K562 (cell line): ENCODE results near the gene TBX10. TPM values are rescaled to one million over a fixed set of nuclear protein-coding genes. Genes with fewer than 3 reads are reported as not detected.

Source experiments
- ATAC-seq: fragments of 200-7000 bp; cut with Tn5 transposase; 3 replicates; pipeline ENCODE4 v1.9.1; 2020; ENCODE audit warnings: moderate library complexity
- BruUV-seq: library from RNA; stranded (reverse); fragments of 400-500 nt; replicated peaks from 2 replicates; lab custom pipeline; 2021; lab: Mats Ljungman, UMichigan
- CTCF ChIA-PET: fragments of 300-600 bp; formaldehyde crosslinking; extraction: SDS; loops from one replicate; lab custom pipeline; 2021; ENCODE audit warnings: low intra/inter-chr PET ratio; lab: Yijun Ruan, JAX
- POLR2A ChIA-PET: fragments of 300-600, 350-650 bp; sonication (Branson Sonifier 250); formaldehyde crosslinking; extraction: SDS; loops from one replicate; lab custom pipeline; 2021; ENCODE audit warnings: antibody characterized with exemption, inconsistent platforms; lab: Yijun Ruan, JAX
- DNase-seq, 4 experiments: peaks; one replicate each; pipeline versions ENCODE4 v3.0.0 to v3.0.0-alpha.2; 2011 to 2018; ENCODE audit warnings: low spot score in 3 of 4, mixed read lengths in 3 of 4; ENCODE audit errors: extremely low read depth in 1 of 4
- FAIRE-seq: peaks from 2 replicates; lab custom pipeline; 2011; peaks lifted over from hg19 to GRCh38; lab: Jason Lieb, UNC
- H2AFZ ChIP-seq: 2 replicates; pipeline ENCODE4 v1.6.0; 2011; ENCODE audit warnings: low read depth, low read length, control low read depth, inconsistent platforms
- H3K27ac ChIP-seq: fragments of 200-600 bp; 3 replicates; pipeline ENCODE4 v1.8.0; 2011; ENCODE audit warnings: low read depth, mild to moderate bottlenecking, control low read depth, inconsistent platforms, low read length, moderate library complexity, mixed read lengths; ENCODE audit errors: extremely low read depth
- H3K27me3 ChIP-seq, 2 experiments: fragments of 300-600 bp in 1 of 2; 2 replicates in 1 of 2; 3 replicates in 1 of 2; pipeline versions ENCODE4 v1.6.0 to v1.8.0; 2011; ENCODE audit warnings: inconsistent platforms in 2 of 2, low read length in 2 of 2, mild to moderate bottlenecking in 1 of 2, mixed read lengths in 1 of 2, moderate library complexity in 1 of 2; ENCODE audit not compliant: control insufficient read depth in 2 of 2, insufficient read depth in 2 of 2
- H3K36me3 ChIP-seq: fragments of 300-600 bp; 3 replicates; pipeline ENCODE4 v1.8.0; 2011; ENCODE audit warnings: mild to moderate bottlenecking, low read length, inconsistent platforms; ENCODE audit not compliant: control insufficient read depth, insufficient read depth
- H3K4me1 ChIP-seq, 2 experiments: fragments of 200-600 bp in 1 of 2; replicated peaks in 1 of 2; 2 replicates in 1 of 2; 3 replicates in 1 of 2; pipeline versions ENCODE4 v1.5.1 to v1.8.0; 2011; ENCODE audit warnings: inconsistent platforms in 2 of 2, low read length in 2 of 2, mild to moderate bottlenecking in 1 of 2, mixed read lengths in 1 of 2, moderate library complexity in 1 of 2; ENCODE audit not compliant: control insufficient read depth in 2 of 2, insufficient read depth in 2 of 2
- H3K4me2 ChIP-seq: 2 replicates; pipeline ENCODE4 v1.6.1; 2011; ENCODE audit warnings: low read length, control low read depth, inconsistent platforms, mixed read lengths; ENCODE audit not compliant: insufficient read depth
- H3K4me3 ChIP-seq: fragments of 200-600 bp; sonication (generic), shearing (Covaris generic); 2 replicates; pipeline ENCODE4 v1.5.1; 2016; ENCODE audit warnings: control low read depth, inconsistent platforms
- H3K79me2 ChIP-seq: fragments of 200-600 bp; 3 replicates; pipeline ENCODE4 v1.8.0; 2011; ENCODE audit warnings: low read length, inconsistent platforms; ENCODE audit not compliant: control insufficient read depth, insufficient read depth
- H3K9ac ChIP-seq, 2 experiments: 2 replicates each; pipeline versions ENCODE4 v1.6.0 to v1.6.1; 2011; ENCODE audit warnings: low read depth in 2 of 2, low read length in 2 of 2, control low read depth in 1 of 2, inconsistent platforms in 1 of 2, mild to moderate bottlenecking in 1 of 2, mixed read lengths in 1 of 2; ENCODE audit not compliant: insufficient read depth in 1 of 2
- H3K9me1 ChIP-seq: one replicate; pipeline ENCODE4 v1.6.0; 2011; ENCODE audit warnings: inconsistent platforms, mild to moderate bottlenecking, low read length, moderate library complexity; ENCODE audit not compliant: control insufficient read depth, insufficient read depth
- H3K9me3 ChIP-seq: replicated peaks from 2 replicates; pipeline ENCODE4 v1.5.1; 2011; ENCODE audit warnings: low read depth, low read length, inconsistent platforms; ENCODE audit not compliant: control insufficient read depth, insufficient read depth
- H4K20me1 ChIP-seq: replicated peaks from 2 replicates; pipeline ENCODE4 v1.6.1; 2011; ENCODE audit warnings: low read length, inconsistent platforms, mixed read lengths; ENCODE audit not compliant: control insufficient read depth, insufficient read depth
- CBFA2T2 ChIP-seq: fragments of 450-650 bp; conservative IDR thresholded peaks from 2 replicates; pipeline ENCODE4 v1.6.1; 2017; ENCODE audit warnings: mild to moderate bottlenecking
- DACH1 ChIP-seq: fragments of 450-650 bp; IDR thresholded peaks from 2 replicates; pipeline ENCODE4 v1.6.1; 2018; ENCODE audit not compliant: partially characterized antibody
- FOXK1 ChIP-seq: sonication (generic); formaldehyde crosslinking; IDR thresholded peaks from 2 replicates; pipeline ENCODE4 v1.8.0; 2022; ENCODE audit warnings: missing genetic modification reagents, mild to moderate bottlenecking, borderline replicate concordance
- SMARCA4 ChIP-seq: fragments of 450-650 bp; IDR thresholded peaks from 2 replicates; pipeline ENCODE4 v1.6.1; 2016
- ZNF717 ChIP-seq: fragments of 250-450 bp; sonication (Bioruptor Pico); IDR thresholded peaks from 2 replicates; pipeline ENCODE4 v1.5.0; 2021
- WGBS: fragments of 100-300 bp; shearing (Covaris generic); methylation state at CpG from one replicate; pipeline ENCODE4 v1.1.6; 2016; ENCODE audit warnings: low coverage, mixed read lengths; ENCODE audit not compliant: insufficient coverage; ENCODE audit errors: missing lambda C conversion rate; 5-methylcytosine and 5-hydroxymethylcytosine counted together
- in situ Hi-C: fragments of 300-500 bp; cut with MboI; formaldehyde crosslinking; loops from 4 replicates; pipeline ENCODE4 v1.15.0; 2018; ENCODE audit warnings: inconsistent platforms, mixed read lengths
- intact Hi-C: fragments of 100-400 bp; cut with micrococcal nuclease; formaldehyde crosslinking; loops from 2 replicates; pipeline ENCODE4 v1.14.2; 2022
- polyA plus RNA-seq, 8 experiments: library from polyadenylated mRNA; depleted of rRNA in 4 of 8; stranded (reverse) in 5 of 8; unstranded in 3 of 8; fragments of >200 nt; fragmentation: Nextera tagmentation in 2 of 8; fragmentation: Illumina TruSeq in 1 of 8; extraction: Ambion mirVana in 2 of 8; extraction: Trizol in 1 of 8; gene quantifications; 2 replicates each; pipeline versions ENCODE4 v1.2.1 to v1.2.3, GENCODE V29; 2011 to 2014; ENCODE audit warnings: inconsistent platforms in 1 of 8, missing spikeins in 1 of 8
- small RNA-seq: library from RNA; depleted of rRNA; stranded (forward); fragments of <200 nt; gene quantifications from one replicate; pipeline ENCODE3, GENCODE V24; 2014
- total RNA-seq, 7 experiments: library from RNA; depleted of rRNA in 6 of 7; stranded (reverse); fragments of >200 nt in 6 of 7; fragmentation: Illumina TruSeq in 2 of 7; extraction: Trizol in 2 of 7; gene quantifications; 2 replicates each; pipeline versions ENCODE4 v1.2.1 to v1.2.3, GENCODE V29; 2011 to 2021; ENCODE audit warnings: low replicate concordance in 1 of 7

TBX10 gene
- total and polyA plus RNA-seq, 9 of the 15 experiments (the other 6 are each of a cell fraction or from before 2014, with no cell fraction given): not detected

GRCh38 chr11:67581469-67581868 is 58.1 kb downstream of the TBX10 start:
- ChIA-PET POLR2A (interaction anchor here (1.4 kb wide), 1 partner anchor 39 kb away, joined by 3 read pairs; no protein-coding TSS in a partner anchor), CTCF (interaction anchor here (0.7 kb wide), 1 partner anchor 8 kb away, joined by 3 read pairs; no protein-coding TSS in a partner anchor)
- Histone ChIP-seq H3K79me2 (peaks cover 43% of the 10 kb centered on the region), H3K4me3 (no peak overlapping the region), H3K27ac (no peak overlapping the region), H3K9ac (0 out of 4 replicates have a peak overlapping the region, but pooled peaks of 1 of the 2 experiments have one; percentile 6), H3K36me3 (peaks cover 22% of the 10 kb centered on the region), H3K9me1 (peaks cover 5% of the 10 kb centered on the region), H3K27me3 (no peaks in the 10 kb centered on the region), H2AFZ (no peak overlapping the region), H3K9me3 (no peaks in the 10 kb centered on the region), H3K4me2 (peak overlapping the region; percentile 21), H3K4me1 (peaks cover 33 to 64% of the 10 kb centered on the region in 2 experiments), H4K20me1 (peaks cover 14% of the 10 kb centered on the region; the same call in 1 of the 2 replicates)
- ATAC-seq (no peak), DNase-seq (no peak), FAIRE-seq (no peak)
- BruUV-seq: no TSS peak
- TF ChIP-seq SMARCA4 (no peak), FOXK1 (no peak), ZNF717 (CRISPR knock-in tag) (no peak), DACH1 (peak; percentile 14), CBFA2T2 (no peak)
- intact Hi-C loops: loop anchor here (5.0 kb wide), 3 partner anchors 74 to 229 kb away; partner anchors contain the start of genes CDK2AP2, PITPNM1, POLD4 and PPP1CA
- 74% methylated on average over 11 of the region's 11 CpGs for WGBS
- in situ Hi-C loops: no loop called here

Small RNA genes lying within 50 kb of the gene (small RNA-seq; reads per million reads assigned to genes)
- gene AP003385.3: not detected
- 0.33 reads per million for gene RPL37P2

Other genes with a start within 250 kb of the TBX10 start
Only the 7 nearest of the 19 such genes appear.
- gene CDK2AP2, start 131.6 kb downstream of the TBX10 start, total RNA-seq (2014; rRNA removed): 34.6 and 53.3 TPM in 2 replicates
- gene CDK2AP2, start 131.6 kb downstream of the TBX10 start, total RNA-seq (2014; rRNA removed; fragmentation: Illumina TruSeq; extraction: Trizol): 5.4 and 7.5 TPM in 2 replicates
- gene CDK2AP2, start 131.6 kb downstream of the TBX10 start, total RNA-seq (2015; rRNA removed; fragmentation: Illumina TruSeq; extraction: Trizol): 21.7 and 22.1 TPM in 2 replicates
- 47.4 and 50.2 TPM in 2 replicates for gene CDK2AP2, start 131.6 kb downstream of the TBX10 start, total RNA-seq (2021)
- 11.4 and 28.8 TPM in 2 replicates for gene CDK2AP2, start 131.6 kb downstream of the TBX10 start, polyA plus RNA-seq (2011; rRNA removed)
- 41.5 and 56.9 TPM in 2 replicates for gene CDK2AP2, start 131.6 kb downstream of the TBX10 start, polyA plus RNA-seq (2014; fragmentation: Illumina TruSeq; extraction: Trizol)
- 1 to 10 TPM; 4.4 to 8.4 TPM for gene CDK2AP2, start 131.6 kb downstream of the TBX10 start, polyA plus RNA-seq (2014; fragmentation: Nextera tagmentation; extraction: Ambion mirVana)
- gene CDK2AP2, start 131.6 kb downstream of the TBX10 start, polyA plus RNA-seq (2014; rRNA removed): 34.6 and 37.1 TPM in 2 replicates
- not detected in 2 replicates for gene CABP2, start 116.3 kb downstream of the TBX10 start, total RNA-seq (2014; rRNA removed)
- gene CABP2, start 116.3 kb downstream of the TBX10 start, total RNA-seq (2014; rRNA removed; fragmentation: Illumina TruSeq; extraction: Trizol): not detected in 2 replicates
- not detected in 2 replicates for gene CABP2, start 116.3 kb downstream of the TBX10 start, total RNA-seq (2015; rRNA removed; fragmentation: Illumina TruSeq; extraction: Trizol)
- not detected in 2 replicates for gene CABP2, start 116.3 kb downstream of the TBX10 start, total RNA-seq (2021)
- gene CABP2, start 116.3 kb downstream of the TBX10 start, polyA plus RNA-seq (2011; rRNA removed): not detected in 2 replicates
- gene CABP2, start 116.3 kb downstream of the TBX10 start, polyA plus RNA-seq (2014; fragmentation: Illumina TruSeq; extraction: Trizol): not detected in 2 replicates
- not detected for gene CABP2, start 116.3 kb downstream of the TBX10 start, polyA plus RNA-seq (2014; fragmentation: Nextera tagmentation; extraction: Ambion mirVana)
- not detected in 2 replicates for gene CABP2, start 116.3 kb downstream of the TBX10 start, polyA plus RNA-seq (2014; rRNA removed)
- 2,150 and 3,084 TPM in 2 replicates for gene GSTP1, start 56.0 kb downstream of the TBX10 start, total RNA-seq (2014; rRNA removed)
- gene GSTP1, start 56.0 kb downstream of the TBX10 start, total RNA-seq (2014; rRNA removed; fragmentation: Illumina TruSeq; extraction: Trizol): 412 and 592 TPM in 2 replicates
- 1,399 and 1,422 TPM in 2 replicates for gene GSTP1, start 56.0 kb downstream of the TBX10 start, total RNA-seq (2015; rRNA removed; fragmentation: Illumina TruSeq; extraction: Trizol)
- gene GSTP1, start 56.0 kb downstream of the TBX10 start, total RNA-seq (2021): 1,400 and 1,492 TPM in 2 replicates
- gene GSTP1, start 56.0 kb downstream of the TBX10 start, polyA plus RNA-seq (2011; rRNA removed): 910 and 997 TPM in 2 replicates
- 1,177 and 1,409 TPM in 2 replicates for gene GSTP1, start 56.0 kb downstream of the TBX10 start, polyA plus RNA-seq (2014; fragmentation: Illumina TruSeq; extraction: Trizol)
- gene GSTP1, start 56.0 kb downstream of the TBX10 start, polyA plus RNA-seq (2014; fragmentation: Nextera tagmentation; extraction: Ambion mirVana): 1,000 to 10,000 TPM in 1 of 2 experiments, 100 to 1,000 TPM in 1; 739 to 1,204 TPM
- 1,679 and 1,695 TPM in 2 replicates for gene GSTP1, start 56.0 kb downstream of the TBX10 start, polyA plus RNA-seq (2014; rRNA removed)
- gene NDUFV1, start 32.8 kb downstream of the TBX10 start, total RNA-seq (2014; rRNA removed): 408 and 468 TPM in 2 replicates
- gene NDUFV1, start 32.8 kb downstream of the TBX10 start, total RNA-seq (2014; rRNA removed; fragmentation: Illumina TruSeq; extraction: Trizol): 111 and 135 TPM in 2 replicates
- 242 and 251 TPM in 2 replicates for gene NDUFV1, start 32.8 kb downstream of the TBX10 start, total RNA-seq (2015; rRNA removed; fragmentation: Illumina TruSeq; extraction: Trizol)
- 404 and 408 TPM in 2 replicates for gene NDUFV1, start 32.8 kb downstream of the TBX10 start, total RNA-seq (2021)
- gene NDUFV1, start 32.8 kb downstream of the TBX10 start, polyA plus RNA-seq (2011; rRNA removed): 172 and 261 TPM in 2 replicates
- gene NDUFV1, start 32.8 kb downstream of the TBX10 start, polyA plus RNA-seq (2014; fragmentation: Illumina TruSeq; extraction: Trizol): 209 and 273 TPM in 2 replicates
- 10 to 100 TPM; 10.8 to 32.9 TPM for gene NDUFV1, start 32.8 kb downstream of the TBX10 start, polyA plus RNA-seq (2014; fragmentation: Nextera tagmentation; extraction: Ambion mirVana)
- 423 and 426 TPM in 2 replicates for gene NDUFV1, start 32.8 kb downstream of the TBX10 start, polyA plus RNA-seq (2014; rRNA removed)
- gene NUDT8, start 9.8 kb downstream of the TBX10 start, total RNA-seq (2014; rRNA removed): 23.8 and 36.3 TPM in 2 replicates
- gene NUDT8, start 9.8 kb downstream of the TBX10 start, total RNA-seq (2014; rRNA removed; fragmentation: Illumina TruSeq; extraction: Trizol): 1.5 and 2.0 TPM in 2 replicates
- gene NUDT8, start 9.8 kb downstream of the TBX10 start, total RNA-seq (2015; rRNA removed; fragmentation: Illumina TruSeq; extraction: Trizol): 6.2 and 6.6 TPM in 2 replicates
- gene NUDT8, start 9.8 kb downstream of the TBX10 start, total RNA-seq (2021): 26.7 and 27.8 TPM in 2 replicates
- gene NUDT8, start 9.8 kb downstream of the TBX10 start, polyA plus RNA-seq (2011; rRNA removed): 4.3 and 6.2 TPM in 2 replicates
- 5.0 and 14.0 TPM in 2 replicates for gene NUDT8, start 9.8 kb downstream of the TBX10 start, polyA plus RNA-seq (2014; fragmentation: Illumina TruSeq; extraction: Trizol)
- under 1 TPM; 0.23 to 0.85 TPM for gene NUDT8, start 9.8 kb downstream of the TBX10 start, polyA plus RNA-seq (2014; fragmentation: Nextera tagmentation; extraction: Ambion mirVana)
- 21.7 and 27.2 TPM in 2 replicates for gene NUDT8, start 9.8 kb downstream of the TBX10 start, polyA plus RNA-seq (2014; rRNA removed)
- not detected in 2 replicates for gene ACY3, start 11.0 kb upstream of the TBX10 start, total RNA-seq (2014; rRNA removed)
- gene ACY3, start 11.0 kb upstream of the TBX10 start, total RNA-seq (2014; rRNA removed; fragmentation: Illumina TruSeq; extraction: Trizol): not detected in 2 replicates
- not detected in 2 replicates for gene ACY3, start 11.0 kb upstream of the TBX10 start, total RNA-seq (2015; rRNA removed; fragmentation: Illumina TruSeq; extraction: Trizol)
- gene ACY3, start 11.0 kb upstream of the TBX10 start, total RNA-seq (2021): not detected in 2 replicates
- not detected in 2 replicates for gene ACY3, start 11.0 kb upstream of the TBX10 start, polyA plus RNA-seq (2011; rRNA removed)
- not detected in 2 replicates for gene ACY3, start 11.0 kb upstream of the TBX10 start, polyA plus RNA-seq (2014; fragmentation: Illumina TruSeq; extraction: Trizol)
- not detected for gene ACY3, start 11.0 kb upstream of the TBX10 start, polyA plus RNA-seq (2014; fragmentation: Nextera tagmentation; extraction: Ambion mirVana)
- gene ACY3, start 11.0 kb upstream of the TBX10 start, polyA plus RNA-seq (2014; rRNA removed): not detected in 2 replicates
- not detected in 2 replicates for gene ALDH3B2, start 34.9 kb upstream of the TBX10 start, total RNA-seq (2014; rRNA removed)
- not detected in 2 replicates for gene ALDH3B2, start 34.9 kb upstream of the TBX10 start, total RNA-seq (2014; rRNA removed; fragmentation: Illumina TruSeq; extraction: Trizol)
- not detected in 2 replicates for gene ALDH3B2, start 34.9 kb upstream of the TBX10 start, total RNA-seq (2015; rRNA removed; fragmentation: Illumina TruSeq; extraction: Trizol)
- gene ALDH3B2, start 34.9 kb upstream of the TBX10 start, total RNA-seq (2021): not detected in 2 replicates
- not detected in 2 replicates for gene ALDH3B2, start 34.9 kb upstream of the TBX10 start, polyA plus RNA-seq (2011; rRNA removed)
- gene ALDH3B2, start 34.9 kb upstream of the TBX10 start, polyA plus RNA-seq (2014; fragmentation: Illumina TruSeq; extraction: Trizol): not detected in 2 replicates
- not detected for gene ALDH3B2, start 34.9 kb upstream of the TBX10 start, polyA plus RNA-seq (2014; fragmentation: Nextera tagmentation; extraction: Ambion mirVana)
- not detected in 2 replicates for gene ALDH3B2, start 34.9 kb upstream of the TBX10 start, polyA plus RNA-seq (2014; rRNA removed)